Measurements from ENCODE around the gene TRIP4.

DNA sequence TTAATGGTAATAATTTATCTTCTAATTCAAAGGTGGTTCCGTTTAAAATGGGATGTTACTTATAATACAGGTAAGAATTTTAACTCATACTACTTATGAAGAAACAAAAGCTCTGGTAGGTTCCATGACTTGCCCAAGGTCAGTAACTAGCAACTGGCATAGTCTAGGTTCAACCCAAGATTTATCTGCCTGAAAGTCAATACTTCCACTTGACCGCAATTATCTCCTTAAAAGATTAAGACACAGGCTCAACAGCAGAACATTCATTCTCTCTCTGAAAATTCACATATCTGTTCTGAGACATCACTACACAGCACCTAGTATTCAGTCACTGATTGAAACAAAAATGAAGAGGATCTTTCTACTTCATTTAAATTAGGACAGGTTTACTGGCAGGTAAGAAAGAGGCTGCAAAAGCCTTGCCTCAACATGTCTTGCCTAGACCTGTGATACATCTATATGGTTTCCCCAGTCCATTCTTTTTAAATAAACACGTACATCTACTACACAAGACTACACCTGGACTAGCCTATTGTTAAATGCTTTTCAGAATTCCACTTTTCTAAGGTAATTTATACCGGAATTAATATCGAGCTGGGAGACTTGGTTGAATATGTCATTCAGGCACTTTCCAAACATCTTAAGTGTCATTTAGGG lies 32.8 kb upstream of the TRIP4 start:
- TF ChIP-seq, protein P1, sequence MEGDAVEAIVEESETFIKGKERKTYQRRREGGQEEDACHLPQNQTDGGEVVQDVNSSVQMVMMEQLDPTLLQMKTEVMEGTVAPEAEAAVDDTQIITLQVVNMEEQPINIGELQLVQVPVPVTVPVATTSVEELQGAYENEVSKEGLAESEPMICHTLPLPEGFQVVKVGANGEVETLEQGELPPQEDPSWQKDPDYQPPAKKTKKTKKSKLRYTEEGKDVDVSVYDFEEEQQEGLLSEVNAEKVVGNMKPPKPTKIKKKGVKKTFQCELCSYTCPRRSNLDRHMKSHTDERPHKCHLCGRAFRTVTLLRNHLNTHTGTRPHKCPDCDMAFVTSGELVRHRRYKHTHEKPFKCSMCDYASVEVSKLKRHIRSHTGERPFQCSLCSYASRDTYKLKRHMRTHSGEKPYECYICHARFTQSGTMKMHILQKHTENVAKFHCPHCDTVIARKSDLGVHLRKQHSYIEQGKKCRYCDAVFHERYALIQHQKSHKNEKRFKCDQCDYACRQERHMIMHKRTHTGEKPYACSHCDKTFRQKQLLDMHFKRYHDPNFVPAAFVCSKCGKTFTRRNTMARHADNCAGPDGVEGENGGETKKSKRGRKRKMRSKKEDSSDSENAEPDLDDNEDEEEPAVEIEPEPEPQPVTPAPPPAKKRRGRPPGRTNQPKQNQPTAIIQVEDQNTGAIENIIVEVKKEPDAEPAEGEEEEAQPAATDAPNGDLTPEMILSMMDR (conservative IDR thresholded peaks at IDR 0.05) = no peak
- no peak for TF ChIP-seq EZH2 (IDR thresholded peaks at IDR 0.05; ENCODE audit: low read depth)
